Endothelial cell of umbilical vein (primary cell): ENCODE data around the gene MED27. TPM values are rescaled to one million over a fixed set of nuclear protein-coding genes. Genes with fewer than 3 reads are reported as not detected.

Experiments
- BruUV-seq: library from RNA; stranded (reverse); fragments of 400-500 nt; replicated peaks from 2 replicates; lab custom pipeline; 2021; lab: Mats Ljungman, UMichigan
- CTCF ChIA-PET: fragments of 300-600, 350-600 bp; sonication (Branson Sonifier 250); formaldehyde crosslinking; loops from one replicate; lab custom pipeline; 2021; ENCODE audit warnings: antibody characterized with exemption, inconsistent platforms; lab: Charles Lee
- POLR2A ChIA-PET: fragments of 300-600, 350-600 bp; sonication (Branson Sonifier 250); formaldehyde crosslinking; loops from one replicate; lab custom pipeline; 2021; ENCODE audit warnings: antibody characterized with exemption, inconsistent platforms; lab: Charles Lee
- DNase-seq: peaks from one replicate; pipeline ENCODE4 v3.0.0-alpha.2; 2011; ENCODE audit warnings: low read depth, low spot score
- FAIRE-seq: peaks from 2 replicates; lab custom pipeline; 2011; peaks lifted over from hg19 to GRCh38; lab: Jason Lieb, UNC
- H2AFZ ChIP-seq: 2 replicates; pipeline ENCODE4 v1.6.0; 2012; ENCODE audit warnings: low read depth, low read length, control low read depth, inconsistent platforms
- H3K27ac ChIP-seq: 2 replicates; pipeline ENCODE4 v1.5.1; 2011; ENCODE audit warnings: low read depth, mild to moderate bottlenecking, control low read depth, low read length, moderate library complexity; ENCODE audit not compliant: insufficient read depth
- H3K27me3 ChIP-seq, 2 experiments: 2 replicates each; pipeline versions ENCODE4 v1.6.0 to v1.6.1; 2011; ENCODE audit warnings: low read length in 2 of 2, mixed read lengths in 1 of 2; ENCODE audit not compliant: control insufficient read depth in 2 of 2, insufficient read depth in 2 of 2
- H3K36me3 ChIP-seq, 2 experiments: 2 replicates in 1 of 2; 3 replicates in 1 of 2; pipeline ENCODE4 v1.5.1; 2011; ENCODE audit warnings: low read length in 2 of 2, mild to moderate bottlenecking in 1 of 2, moderate library complexity in 1 of 2; ENCODE audit not compliant: control insufficient read depth in 2 of 2, insufficient read depth in 2 of 2; ENCODE audit errors: extremely low read depth in 1 of 2
- H3K4me1 ChIP-seq: 3 replicates; pipeline ENCODE4 v1.5.1; 2011; ENCODE audit warnings: mild to moderate bottlenecking, low read length; ENCODE audit not compliant: control insufficient read depth, insufficient read depth; ENCODE audit errors: extremely low read depth
- H3K4me2 ChIP-seq: 2 replicates; pipeline ENCODE4 v1.6.1; 2011; ENCODE audit warnings: low read length, control low read depth, mixed read lengths; ENCODE audit not compliant: insufficient read depth
- H3K4me3 ChIP-seq, 3 experiments: fragments of 200-600 bp in 1 of 3; sonication (generic), shearing (Covaris generic) in 1 of 3; replicated peaks in 1 of 3; 2 replicates each; pipeline ENCODE4 v1.5.1; 2011 to 2016; ENCODE audit warnings: control low read depth in 3 of 3, low read length in 3 of 3, mild to moderate bottlenecking in 2 of 3, inconsistent platforms in 1 of 3, low read depth in 1 of 3, moderate library complexity in 1 of 3; ENCODE audit not compliant: insufficient read depth in 1 of 3
- H3K79me2 ChIP-seq: 2 replicates; pipeline ENCODE4 v1.6.0; 2012; ENCODE audit warnings: low read length, inconsistent platforms; ENCODE audit not compliant: control insufficient read depth, insufficient read depth
- H3K9ac ChIP-seq: replicated peaks from 2 replicates; pipeline ENCODE3; 2011; ENCODE audit warnings: low read length, control low read depth; ENCODE audit not compliant: insufficient read depth; ENCODE audit errors: extremely low read depth
- H3K9me1 ChIP-seq: replicated peaks from 3 replicates; pipeline ENCODE4 v1.6.0; 2011; ENCODE audit warnings: mild to moderate bottlenecking, low read length; ENCODE audit not compliant: control insufficient read depth, insufficient read depth; ENCODE audit errors: extremely low read depth
- H3K9me3 ChIP-seq: replicated peaks from 2 replicates; pipeline ENCODE4 v1.5.1; 2012; ENCODE audit warnings: low read length, inconsistent platforms; ENCODE audit not compliant: control insufficient read depth, insufficient read depth
- H4K20me1 ChIP-seq: replicated peaks from 2 replicates; pipeline ENCODE3; 2011; ENCODE audit warnings: mild to moderate bottlenecking, low read length; ENCODE audit not compliant: control insufficient read depth, insufficient read depth; ENCODE audit errors: extremely low read depth
- CTCF ChIP-seq, 2 donors: IDR thresholded peaks; 1 replicate in 1 of 2; 2 replicates in 1 of 2; pipeline ENCODE4 v1.5.1; 2011; ENCODE audit warnings: low read length in 2 of 2, mild to moderate bottlenecking in 2 of 2, moderate library complexity in 2 of 2, control low read depth in 1 of 2, inconsistent platforms in 1 of 2, low read depth in 1 of 2; ENCODE audit not compliant: insufficient read depth in 1 of 2; ENCODE audit errors: extremely low read depth in 1 of 2
- EZH2 ChIP-seq: IDR thresholded peaks from 2 replicates; pipeline ENCODE4 v1.6.1; 2012; ENCODE audit warnings: borderline replicate concordance, low read depth, mild to moderate bottlenecking, moderate library complexity, low read length, inconsistent platforms; ENCODE audit not compliant: severe bottlenecking
- FOS ChIP-seq: IDR thresholded peaks from 2 replicates; pipeline ENCODE4 v1.6.1; 2011; ENCODE audit warnings: mild to moderate bottlenecking, low read length, moderate library complexity, borderline replicate concordance; ENCODE audit not compliant: insufficient read depth
- GATA2 ChIP-seq: IDR thresholded peaks from 2 replicates; pipeline ENCODE4 v1.7.0; 2011; ENCODE audit warnings: low read depth, mild to moderate bottlenecking, moderate library complexity, mixed read lengths, low read length; ENCODE audit not compliant: insufficient read length, insufficient read depth
- JUN ChIP-seq: IDR thresholded peaks from 2 replicates; pipeline ENCODE4 v1.6.1; 2011; ENCODE audit warnings: borderline replicate concordance, low read depth; ENCODE audit not compliant: insufficient read length, insufficient read depth
- MAX ChIP-seq: IDR thresholded peaks from 2 replicates; pipeline ENCODE4 v1.6.1; 2011; ENCODE audit not compliant: insufficient read depth, insufficient read length
- MYC ChIP-seq: IDR thresholded peaks from one replicate; pipeline ENCODE4 v1.6.1; 2011; ENCODE audit warnings: mild to moderate bottlenecking, low read depth, low read length
- POLR2A ChIP-seq: IDR thresholded peaks from 2 replicates; pipeline ENCODE4 v1.6.1; 2012; ENCODE audit warnings: low read depth, mild to moderate bottlenecking, control low read depth, low read length
- POLR2AphosphoS5 ChIP-seq: IDR thresholded peaks from 2 replicates; pipeline ENCODE4 v1.6.1; 2012; ENCODE audit warnings: low read depth, mild to moderate bottlenecking, control low read depth, low read length, moderate library complexity; ENCODE audit not compliant: insufficient read depth
- dilution Hi-C: fragments of 300-500 bp; cut with MboI; formaldehyde crosslinking; loops from one replicate; pipeline ENCODE4 v1.15.0; 2019; ENCODE audit warnings: low sequenced_read_pairs; ENCODE audit not compliant: extremely low pct_ligation_motif_present
- intact Hi-C: fragments of 100-400 bp; cut with micrococcal nuclease; formaldehyde crosslinking; loops from one replicate; pipeline ENCODE4 v1.10.0; 2022
- polyA plus RNA-seq, 4 experiments: library from polyadenylated mRNA; depleted of rRNA in 3 of 4; stranded (reverse) in 3 of 4; unstranded in 1 of 4; fragments of >200 nt; gene quantifications; 2 replicates each; pipeline versions ENCODE4 v1.2.1 to v1.2.3, GENCODE V29; 2011 to 2012; ENCODE audit warnings: missing spikeins in 1 of 4
- total RNA-seq: library from RNA; stranded (reverse); gene quantifications from 2 replicates; pipeline ENCODE4 v1.2.3, GENCODE V29; 2021

The MED27 gene
- total and polyA plus RNA-seq, 2 donors (not counting 3 experiments of a cell fraction or from before 2014, with no cell fraction given): 27.9 to 47.8 TPM

GRCh38 chr9:131815970-131816873 is 263.4 kb downstream of the MED27 start:
- no peaks in the 10 kb centered on the region for H3K9me1 ChIP-seq
- no TSS peak for BruUV-seq
- no peaks in the 10 kb centered on the region for H3K4me1 ChIP-seq
- no peaks in the 10 kb centered on the region for H4K20me1 ChIP-seq
- H3K4me3 ChIP-seq: no peak overlapping the region
- H3K36me3 ChIP-seq: no peaks in the 10 kb centered on the region
- FAIRE-seq: no peak
- H3K79me2 ChIP-seq: no peaks in the 10 kb centered on the region
- no peak for DNase-seq
- POLR2A ChIA-PET: no interaction called here
- TF ChIP-seq MAX (no peak), MYC (no peak), EZH2 (no peak), FOS (no peak), GATA2 (no peak), POLR2AphosphoS5 (no peak), JUN (no peak), POLR2A (no peak), CTCF (IDR thresholded peaks at IDR 0.05; ENCODE audit: extremely low read depth in 1 of 2, insufficient read depth in 1 of 2, low read depth in 1 of 2, low read length in 2 of 2) (no peak)
- H2AFZ ChIP-seq: no peak overlapping the region
- peaks cover 0 to 8% of the 10 kb centered on the region in 2 experiments for H3K27me3 ChIP-seq
- intact Hi-C loops (no loop called here), dilution Hi-C loops (loop anchor here (25.0 kb wide), 1 partner anchor 296 kb away; no protein-coding TSS in a partner anchor)
- H3K27ac ChIP-seq: no peak overlapping the region
- H3K9me3 ChIP-seq: no peaks in the 10 kb centered on the region
- no peak overlapping the region for H3K9ac ChIP-seq
- CTCF ChIA-PET: interaction anchor here (0.8 to 1.0 kb wide), 2 partner anchors 10 to 22 kb away, joined by 3 read pairs; no protein-coding TSS in a partner anchor
- H3K4me2 ChIP-seq: no peak overlapping the region
